Body of pancreas (tissue), 4 donors: ENCODE data around the gene OST4. TPM values are rescaled to one million over a fixed set of nuclear protein-coding genes. Genes with fewer than 3 reads are reported as not detected.

ENCODE experiments used
- ATAC-seq: fragments of 150-250 bp; one replicate; pipeline ENCODE4 v1.9.1; 2016
- DNase-seq, 4 donors: peaks; one replicate each; pipeline ENCODE4 v3.0.0-alpha.2; 2019
- H3K27ac ChIP-seq, 4 donors: fragments of 200-600 bp; sonication (generic); 1 replicate in 3 of 4; 2 replicates in 1 of 4; pipeline versions ENCODE4 v1.5.1 to v1.6.1; 2016 to 2019; ENCODE audit warnings: mild to moderate bottlenecking in 1 of 4, mixed read lengths in 1 of 4, moderate library complexity in 1 of 4
- H3K27me3 ChIP-seq, 2 donors: fragments of 200-600 bp; sonication (generic); one replicate each; pipeline ENCODE4 v1.6.0; 2016; ENCODE audit warnings: mild to moderate bottlenecking in 1 of 2
- H3K36me3 ChIP-seq, 2 donors: fragments of 200-600 bp; sonication (generic); replicated peaks in 1 of 2; 2 replicates each; pipeline ENCODE4 v1.5.1; 2016; ENCODE audit warnings: low read depth in 2 of 2; ENCODE audit not compliant: insufficient read depth in 1 of 2
- H3K4me1 ChIP-seq: fragments of 200-600 bp; sonication (generic); one replicate; pipeline ENCODE4 v1.6.0; 2016
- H3K4me3 ChIP-seq, 2 donors: fragments of 200-600 bp; sonication (generic); 1 replicate in 1 of 2; 2 replicates in 1 of 2; pipeline ENCODE4 v1.5.1; 2016 to 2019
- H3K9me3 ChIP-seq, 3 donors: fragments of 200-600 bp; sonication (generic); 1 replicate in 2 of 3; 2 replicates in 1 of 3; pipeline ENCODE4 v1.5.1; 2016
- CTCF ChIP-seq, 7 experiments: fragments of 450-650 bp in 4 of 7; fragments of 200-600 bp in 3 of 7; sonication (generic) in 3 of 7; IDR thresholded peaks; one replicate each; pipeline ENCODE4 v1.5.1; 2016 to 2019; ENCODE audit warnings: antibody characterized with exemption in 7 of 7
- POLR2A ChIP-seq, 3 donors: fragments of 450-650 bp; IDR thresholded peaks; one replicate each; pipeline ENCODE4 v1.6.1; 2016; ENCODE audit warnings: antibody characterized with exemption in 3 of 3, mild to moderate bottlenecking in 2 of 3
- WGBS, 2 donors: methylation state at CpG; one replicate each; pipeline ENCODE4 v1.1.5; 2017; 5-methylcytosine and 5-hydroxymethylcytosine counted together
- intact Hi-C: fragments of 100-400 bp; cut with DNase I; formaldehyde crosslinking; loops from one replicate; pipeline ENCODE4 v1.15.1; 2023
- total RNA-seq, 2 donors: library from RNA; depleted of rRNA; stranded (reverse); fragments of >200 nt; gene quantifications; one replicate each; pipeline ENCODE4 v1.1.0, GENCODE V29; 2016

The OST4 gene
- total RNA-seq, 2 donors from 2014 or later = 103 to 129 TPM

GRCh38 chr2:27074738-27075565 lies 3.5 kb upstream of the OST4 start:
- Histone ChIP-seq H3K36me3 (no peaks in the 10 kb centered on the region), H3K27me3 (no peaks in the 10 kb centered on the region), H3K4me1 (peaks cover 17% of the 10 kb centered on the region), H3K4me3 (no peak overlapping the region), H3K9me3 (no peaks in the 10 kb centered on the region), H3K27ac (no peak overlapping the region)
- intact Hi-C loops = no loop called here
- TF ChIP-seq CTCF (IDR thresholded peaks at IDR 0.05) (no peak), POLR2A (IDR thresholded peaks at IDR 0.05) (no peak)
- 63 to 75% methylated on average over 3 to 4 of the region's 4 CpGs for WGBS, 2 donors
- ATAC-seq (no peak), DNase-seq (peak in 1 of 4 donors; percentile 41)

GRCh38 chr2:27073782-27074181 lies 2.3 kb upstream of the OST4 start:
- Histone ChIP-seq H3K27me3 (no peaks in the 10 kb centered on the region), H3K27ac (no peak overlapping the region), H3K36me3 (no peaks in the 10 kb centered on the region), H3K4me1 (peaks cover 29% of the 10 kb centered on the region), H3K4me3 (no peak overlapping the region), H3K9me3 (no peaks in the 10 kb centered on the region)
- no peak for ATAC-seq
- intact Hi-C loops = no loop called here
- WGBS, 2 donors = 25 to 55% methylated on average over 2 of the region's 2 CpGs
- no peak for TF ChIP-seq POLR2A (IDR thresholded peaks at IDR 0.05)
- TF ChIP-seq CTCF (IDR thresholded peaks at IDR 0.05) = no peak
- DNase-seq = no peak

- 85 to 87% methylated on average over 5 of the region's 5 CpGs for WGBS, 2 donors
- intact Hi-C loops = no loop called here
- peak overlapping the region in 1 of 4 donors; percentile 83 for H3K27ac ChIP-seq
- TF ChIP-seq CTCF (IDR thresholded peaks at IDR 0.05) (no peak), POLR2A (IDR thresholded peaks at IDR 0.05) (no peak)
- no peaks in the 10 kb centered on the region for H3K36me3 ChIP-seq
- H3K4me1 ChIP-seq = peaks cover 31% of the 10 kb centered on the region
- H3K4me3 ChIP-seq = no peak overlapping the region
- H3K9me3 ChIP-seq = no peaks in the 10 kb centered on the region
- DNase-seq = no peak
- ATAC-seq = no peak
- no peaks in the 10 kb centered on the region for H3K27me3 ChIP-seq
Measured at GRCh38 chr2:27072920-27073319, 1.5 kb upstream of the OST4 start.

- H3K4me3 ChIP-seq = peak overlapping the region; percentile 29 to 73
- peak overlapping the region; percentile 73 to 92 (median 80) for H3K27ac ChIP-seq
- H3K36me3 ChIP-seq = no peaks in the 10 kb centered on the region
- intact Hi-C loops = no loop called here
- no peak for ATAC-seq
- H3K9me3 ChIP-seq = no peaks in the 10 kb centered on the region
- H3K27me3 ChIP-seq = no peaks in the 10 kb centered on the region
- 8 to 11% methylated on average over 20 to 34 of the region's 34 CpGs for WGBS, 2 donors
- peak in 2 of 4 donors; percentile 46 to 51 for DNase-seq
- peaks cover 31% of the 10 kb centered on the region for H3K4me1 ChIP-seq
- no peak for TF ChIP-seq CTCF (IDR thresholded peaks at IDR 0.05)
- no peak for TF ChIP-seq POLR2A (IDR thresholded peaks at IDR 0.05)
Measured at GRCh38 chr2:27071990-27072830, 756 bp upstream of the OST4 start.
